ENCODE measurements around the gene MPRIP.

The MPRIP gene

DNA sequence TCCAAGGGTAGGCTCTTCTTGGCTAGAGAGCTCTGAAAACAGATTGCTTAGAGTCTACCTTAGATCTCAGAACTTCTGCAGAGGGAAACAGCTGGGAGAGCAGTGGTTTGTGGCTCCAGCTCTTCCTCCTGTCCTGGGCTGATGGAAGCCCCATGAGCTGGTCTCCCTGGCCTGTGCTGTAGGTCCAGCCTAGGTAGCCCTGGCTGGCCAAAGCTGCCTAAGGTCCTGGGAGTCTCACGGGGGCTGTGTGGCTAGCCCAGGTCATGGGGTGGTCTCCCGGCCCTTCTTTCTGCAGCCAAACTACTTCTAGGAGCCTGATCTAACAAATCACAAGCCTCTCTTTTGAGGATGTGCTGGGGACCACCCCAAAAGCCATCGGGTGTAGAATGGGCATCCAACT, 75.7 kb downstream of the MPRIP start:
- in situ Hi-C loops (cut with MboI; ENCODE audit: low pct_unique_long_range_greater_than_20kb, low sequenced_read_pairs, unreplicated experiment) = no loop called here
- DNase-seq (ENCODE audit: low spot score) = no peak
- TF ChIP-seq, protein P1, sequence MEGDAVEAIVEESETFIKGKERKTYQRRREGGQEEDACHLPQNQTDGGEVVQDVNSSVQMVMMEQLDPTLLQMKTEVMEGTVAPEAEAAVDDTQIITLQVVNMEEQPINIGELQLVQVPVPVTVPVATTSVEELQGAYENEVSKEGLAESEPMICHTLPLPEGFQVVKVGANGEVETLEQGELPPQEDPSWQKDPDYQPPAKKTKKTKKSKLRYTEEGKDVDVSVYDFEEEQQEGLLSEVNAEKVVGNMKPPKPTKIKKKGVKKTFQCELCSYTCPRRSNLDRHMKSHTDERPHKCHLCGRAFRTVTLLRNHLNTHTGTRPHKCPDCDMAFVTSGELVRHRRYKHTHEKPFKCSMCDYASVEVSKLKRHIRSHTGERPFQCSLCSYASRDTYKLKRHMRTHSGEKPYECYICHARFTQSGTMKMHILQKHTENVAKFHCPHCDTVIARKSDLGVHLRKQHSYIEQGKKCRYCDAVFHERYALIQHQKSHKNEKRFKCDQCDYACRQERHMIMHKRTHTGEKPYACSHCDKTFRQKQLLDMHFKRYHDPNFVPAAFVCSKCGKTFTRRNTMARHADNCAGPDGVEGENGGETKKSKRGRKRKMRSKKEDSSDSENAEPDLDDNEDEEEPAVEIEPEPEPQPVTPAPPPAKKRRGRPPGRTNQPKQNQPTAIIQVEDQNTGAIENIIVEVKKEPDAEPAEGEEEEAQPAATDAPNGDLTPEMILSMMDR (IDR thresholded peaks at IDR 0.05; ENCODE audit: extremely low read depth, insufficient read depth, missing control alignments) = no peak

DNA sequence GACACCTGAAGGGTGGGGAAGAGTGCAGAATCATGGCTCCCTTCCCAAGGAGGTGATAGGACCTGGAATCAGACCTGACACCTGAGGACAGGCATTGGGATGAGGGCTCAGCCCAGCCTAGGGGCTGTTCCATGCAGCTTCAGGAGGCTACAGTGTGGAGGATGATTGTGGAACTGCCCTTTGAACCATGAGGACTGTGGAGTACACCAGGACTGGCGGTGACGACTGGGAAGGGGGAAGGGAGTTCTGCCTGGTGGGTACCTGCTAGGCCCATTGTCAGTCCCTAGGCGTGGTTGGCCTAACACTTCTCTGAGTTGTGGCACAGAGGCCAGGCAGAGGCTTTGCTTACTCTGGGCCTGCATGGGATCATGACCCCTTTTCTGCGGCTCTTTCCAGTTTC, 76.1 kb downstream of the MPRIP start:
- in situ Hi-C loops (cut with MboI; ENCODE audit: low pct_unique_long_range_greater_than_20kb, low sequenced_read_pairs, unreplicated experiment) = no loop called here
- TF ChIP-seq, protein P1 (IDR thresholded peaks at IDR 0.05; ENCODE audit: extremely low read depth, insufficient read depth, missing control alignments) = no peak
- no peak for DNase-seq (ENCODE audit: low spot score)

DNA sequence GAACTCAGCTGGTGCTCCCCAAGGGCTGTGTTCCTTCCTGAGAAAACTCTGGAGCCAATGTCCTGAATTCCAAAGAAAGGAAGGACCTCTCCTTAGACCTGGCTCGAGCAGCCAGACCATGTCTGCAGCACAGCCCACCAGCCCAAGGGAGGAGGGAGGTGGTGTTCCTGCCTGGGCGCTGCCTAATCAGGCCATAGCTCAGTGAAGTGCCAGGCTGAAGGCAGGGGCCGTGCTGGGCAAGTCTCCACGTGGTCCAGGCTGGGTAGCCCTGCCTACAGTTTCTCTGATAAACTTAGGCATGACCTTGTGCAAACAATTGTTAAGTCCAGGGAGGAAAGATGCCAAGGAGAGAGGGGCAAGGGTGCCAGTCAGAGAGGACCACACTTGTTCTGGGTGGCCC, 76.8 kb downstream of the MPRIP start:
- no peak for DNase-seq (ENCODE audit: low spot score)
- in situ Hi-C loops (cut with MboI; ENCODE audit: low pct_unique_long_range_greater_than_20kb, low sequenced_read_pairs, unreplicated experiment) = no loop called here
- TF ChIP-seq, protein P1 (IDR thresholded peaks at IDR 0.05; ENCODE audit: extremely low read depth, insufficient read depth, missing control alignments) = no peak

DNA sequence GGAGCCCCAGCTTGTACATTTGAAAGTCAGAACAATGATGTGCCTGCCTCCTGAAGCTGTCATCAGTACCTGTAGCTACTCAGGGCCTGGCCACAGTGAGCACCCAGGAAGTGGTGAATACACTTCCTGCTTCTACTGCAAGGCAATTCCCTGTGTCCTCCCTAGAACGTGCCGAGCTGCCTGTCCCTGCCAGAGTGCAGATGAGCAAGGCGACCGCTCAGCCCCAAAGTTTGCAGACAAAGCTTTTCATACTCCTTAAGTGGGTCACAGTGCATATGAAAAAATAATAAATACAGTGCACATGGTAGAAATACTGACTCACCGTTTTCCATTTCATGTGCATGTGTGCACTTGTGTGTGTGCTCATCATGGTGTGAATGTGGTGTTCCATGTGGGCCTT, 77.3 kb downstream of the MPRIP start:
- DNase-seq (ENCODE audit: low spot score) = peak; percentile 45
- TF ChIP-seq, protein P1 (IDR thresholded peaks at IDR 0.05; ENCODE audit: extremely low read depth, insufficient read depth, missing control alignments) = no peak
- in situ Hi-C loops (cut with MboI; ENCODE audit: low pct_unique_long_range_greater_than_20kb, low sequenced_read_pairs, unreplicated experiment) = no loop called here

DNA sequence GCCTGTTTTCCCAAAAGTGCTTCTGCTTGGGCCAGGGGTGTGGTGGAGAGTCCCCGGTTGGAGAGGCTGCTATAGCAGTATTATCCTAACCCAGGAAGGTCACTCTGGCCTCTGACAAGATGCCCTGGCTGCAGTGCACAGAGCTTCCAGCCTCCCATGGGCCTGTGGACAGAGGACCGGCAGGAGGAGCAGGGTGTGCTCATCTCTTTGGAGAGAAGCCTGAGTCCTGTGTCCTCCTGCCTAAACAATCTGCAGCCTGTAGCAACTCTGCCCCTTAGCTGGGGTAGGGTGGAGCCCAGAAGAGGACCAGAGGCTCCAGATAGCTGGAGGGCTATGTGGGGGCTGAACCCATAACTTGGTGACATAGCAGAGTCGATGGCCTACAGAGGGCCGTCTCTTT, 78.0 kb downstream of the MPRIP start:
- TF ChIP-seq, protein P1 (IDR thresholded peaks at IDR 0.05; ENCODE audit: extremely low read depth, insufficient read depth, missing control alignments) = no peak
- DNase-seq (ENCODE audit: low spot score) = no peak
- in situ Hi-C loops (cut with MboI; ENCODE audit: low pct_unique_long_range_greater_than_20kb, low sequenced_read_pairs, unreplicated experiment) = no loop called here

DNA sequence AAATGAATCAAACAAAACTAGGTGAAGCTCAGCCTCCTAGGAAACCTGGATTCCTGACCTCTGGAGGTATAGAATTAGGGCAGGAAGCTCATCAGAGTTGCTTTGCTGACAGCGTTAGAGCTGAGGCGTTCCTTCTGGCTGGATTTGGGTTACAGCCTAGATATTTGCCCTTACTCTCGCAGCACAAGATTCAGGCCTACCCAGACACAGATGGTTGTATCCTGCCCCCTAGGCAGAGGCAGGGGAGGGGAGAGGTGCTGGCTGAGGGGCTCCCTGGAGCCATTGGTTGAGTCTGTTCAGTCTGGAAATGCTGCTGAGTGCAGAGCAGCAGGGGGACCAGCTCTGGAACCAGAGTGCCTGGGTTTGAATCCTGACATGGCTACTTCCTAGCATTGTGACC, 78.4 kb downstream of the MPRIP start:
- in situ Hi-C loops (cut with MboI; ENCODE audit: low pct_unique_long_range_greater_than_20kb, low sequenced_read_pairs, unreplicated experiment) = no loop called here
- DNase-seq (ENCODE audit: low spot score) = no peak
- TF ChIP-seq, protein P1 (IDR thresholded peaks at IDR 0.05; ENCODE audit: extremely low read depth, insufficient read depth, missing control alignments) = no peak

DNA sequence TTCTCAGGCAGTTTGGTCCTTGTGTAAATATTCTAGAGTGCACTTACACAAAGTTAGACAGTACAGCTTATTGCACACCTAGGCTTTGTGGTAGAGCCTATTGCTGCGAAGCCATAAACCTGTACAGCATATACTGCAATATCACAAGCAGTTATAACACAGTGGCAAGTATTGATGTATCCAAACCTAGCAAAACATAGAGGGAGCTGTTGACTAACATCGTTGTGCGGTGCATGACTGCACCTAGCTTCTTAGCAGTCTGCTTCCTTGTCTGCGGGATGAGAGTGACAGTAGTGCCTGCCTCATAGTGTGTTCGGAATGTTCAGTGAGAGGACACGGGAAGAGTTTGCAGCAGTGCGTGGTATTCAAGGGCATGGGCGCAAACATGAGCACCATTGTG, 78.9 kb downstream of the MPRIP start:
- in situ Hi-C loops (cut with MboI; ENCODE audit: low pct_unique_long_range_greater_than_20kb, low sequenced_read_pairs, unreplicated experiment) = no loop called here
- TF ChIP-seq, protein P1 (IDR thresholded peaks at IDR 0.05; ENCODE audit: extremely low read depth, insufficient read depth, missing control alignments) = no peak

More for the DNA sequence above, 78.9 kb downstream of the MPRIP start:
- DNase-seq (ENCODE audit: low spot score) = no peak
